ENCODE data around the gene TNFRSF13B.
A peak's percentile ranks its signal among the peaks of the same experiment; 100 is the strongest.

TNFRSF13B gene

GRCh38 chr17:16971458-16972338 lies at the start of gene TNFRSF13B:
TNFRSF13B (minus strand) TSS chr17:16972118; CDS start chr17:16972075, 43 bp downstream.
- TF ChIP-seq CTCF (IDR thresholded peaks at IDR 0.05; ENCODE audit: low read length, missing control alignments) = no peak

GRCh38 chr17:17021194-17021863 lies 49.4 kb upstream of the TNFRSF13B start:
- no peak overlapping the region for H3K4me3 ChIP-seq (replicated peaks; ENCODE audit: low read depth, low read length)
- no peak for TF ChIP-seq CTCF (IDR thresholded peaks at IDR 0.05; ENCODE audit: low read length, missing control alignments)
- peak; percentile 47 for DNase-seq (ENCODE audit: low read depth)

More at GRCh38 chr17:16971458-16972338, at the start of gene TNFRSF13B:
- no peak for DNase-seq (ENCODE audit: low read depth)
- H3K4me3 ChIP-seq (replicated peaks; ENCODE audit: low read depth, low read length) = no peak within 1 kb of the TSS

DNA sequence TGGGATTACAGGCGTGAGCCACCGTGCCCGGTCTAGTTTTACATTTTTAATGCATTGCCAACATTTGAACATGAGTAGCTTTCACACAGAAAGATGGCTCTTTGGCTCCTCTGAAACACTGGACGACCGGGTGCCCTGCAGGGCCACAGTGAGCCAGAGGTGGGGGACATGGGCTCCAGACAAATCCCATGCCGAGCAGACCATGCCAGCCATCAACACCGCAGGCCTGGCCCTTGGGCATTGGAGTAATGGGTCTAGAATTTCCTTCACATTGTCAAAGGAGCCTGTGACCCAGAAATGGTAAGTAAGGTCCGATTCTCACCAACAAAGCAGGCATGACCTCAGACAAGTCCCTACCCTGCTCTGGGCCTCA lies 48.9 kb upstream of the TNFRSF13B start:
- DNase-seq (ENCODE audit: low read depth) = no peak
- no peak for TF ChIP-seq CTCF (IDR thresholded peaks at IDR 0.05; ENCODE audit: low read length, missing control alignments)
- no peak overlapping the region for H3K4me3 ChIP-seq (replicated peaks; ENCODE audit: low read depth, low read length)

DNA sequence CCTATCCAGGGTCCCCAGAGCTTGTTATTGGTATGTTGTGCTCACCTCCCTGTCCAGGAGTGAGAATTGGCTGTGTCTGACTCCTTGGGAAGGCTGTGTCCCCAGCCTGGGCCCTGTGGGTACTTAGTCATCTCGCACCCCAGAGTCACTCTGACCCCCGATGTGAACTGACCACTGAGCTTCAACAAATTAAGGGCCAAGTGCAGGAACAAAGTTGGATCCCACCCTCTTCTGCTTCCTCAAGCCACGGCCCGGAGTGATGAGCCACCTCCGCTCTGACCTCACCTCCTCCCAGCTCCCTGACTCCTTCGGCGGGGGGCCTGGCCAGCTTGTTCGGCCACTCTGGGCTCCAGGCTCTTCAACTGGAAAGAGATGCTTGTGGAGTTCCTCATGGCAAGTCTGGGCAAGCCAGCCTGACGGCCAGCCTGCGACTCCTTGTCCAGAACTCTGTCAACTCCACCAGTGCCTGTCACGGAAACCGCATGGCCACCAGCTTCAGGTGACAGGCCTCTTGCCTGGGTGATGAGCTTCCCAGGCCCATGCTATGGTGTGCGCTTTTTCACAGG lies 48.1 kb upstream of the TNFRSF13B start:
- no peak for TF ChIP-seq CTCF (IDR thresholded peaks at IDR 0.05; ENCODE audit: low read length, missing control alignments)
- no peak for DNase-seq (ENCODE audit: low read depth)
- H3K4me3 ChIP-seq (replicated peaks; ENCODE audit: low read depth, low read length) = no peak overlapping the region

DNA sequence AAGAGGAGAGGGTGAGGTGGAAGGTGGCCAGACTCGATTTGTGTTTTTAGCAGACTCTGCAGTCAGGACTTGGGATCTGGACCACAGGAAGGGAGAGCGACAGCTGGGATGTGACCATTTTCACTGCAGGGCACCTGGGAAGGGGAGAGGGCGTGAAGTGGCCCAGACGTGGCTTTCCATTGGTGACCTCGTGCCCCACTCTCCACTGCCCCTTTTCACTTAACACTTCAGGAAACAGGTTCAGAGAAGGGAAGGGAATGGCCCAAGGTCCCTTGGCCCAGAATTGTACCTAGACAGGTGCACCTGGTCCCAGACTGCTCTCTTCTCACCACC lies 47.5 kb upstream of the TNFRSF13B start:
- DNase-seq (ENCODE audit: low read depth) = no peak
- H3K4me3 ChIP-seq (replicated peaks; ENCODE audit: low read depth, low read length) = no peak overlapping the region
- TF ChIP-seq CTCF (IDR thresholded peaks at IDR 0.05; ENCODE audit: low read length, missing control alignments) = no peak

DNA sequence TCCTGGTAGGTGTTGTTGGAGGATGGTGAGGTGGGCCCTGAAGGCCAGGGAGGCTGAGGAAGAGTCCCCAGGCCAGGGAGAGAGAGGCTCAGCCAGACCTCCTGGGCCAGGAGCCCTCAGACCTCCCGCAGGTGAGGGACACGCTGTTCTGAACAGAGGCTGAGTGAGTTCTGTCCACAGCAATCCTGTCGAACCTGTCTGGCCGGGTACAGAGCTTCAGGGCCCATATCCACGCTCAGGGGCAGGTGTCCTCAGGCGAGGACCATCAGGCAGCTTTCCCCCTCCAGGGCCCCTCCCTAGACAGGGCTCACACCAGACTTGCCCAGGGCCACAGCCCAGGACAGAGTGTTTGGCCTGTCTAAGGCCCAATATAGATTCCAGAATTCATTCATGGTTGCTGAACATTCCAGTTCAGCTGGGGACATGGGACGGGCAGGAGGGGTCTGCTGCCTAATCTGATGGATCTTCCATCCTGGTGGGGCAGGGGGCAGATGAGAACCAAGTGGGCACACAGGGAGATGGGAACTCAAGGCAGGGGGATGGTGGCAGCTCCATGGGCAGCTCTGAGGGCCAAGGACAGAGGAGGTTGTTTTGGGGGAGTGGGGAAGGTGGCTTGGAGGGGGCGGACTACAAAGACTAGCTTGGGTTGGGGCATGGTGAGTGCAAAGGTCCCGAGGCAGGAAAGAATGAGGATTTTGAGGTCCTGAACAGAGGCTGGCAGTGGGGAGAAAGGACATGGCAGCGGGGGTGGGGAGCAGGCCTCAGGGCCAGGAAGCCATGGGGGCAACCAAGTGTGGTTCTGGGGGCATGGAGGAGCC lies 46.9 kb upstream of the TNFRSF13B start:
- no peak overlapping the region for H3K4me3 ChIP-seq (replicated peaks; ENCODE audit: low read depth, low read length)
- TF ChIP-seq CTCF (IDR thresholded peaks at IDR 0.05; ENCODE audit: low read length, missing control alignments) = no peak
- DNase-seq (ENCODE audit: low read depth) = no peak

Measured in fibroblast of pulmonary artery (primary cell).